ENCODE data around the gene GBE1. TPM values are rescaled to one million over a fixed set of nuclear protein-coding genes. Genes with fewer than 3 reads are reported as not detected.

The GBE1 gene
- polyA plus RNA-seq, 1 experiment: 60.1 TPM

GRCh38 chr3:81530180-81530939 lies 231.1 kb downstream of the GBE1 start:
- H3K27me3 ChIP-seq (ENCODE audit: control insufficient read depth, insufficient read depth, low read length): no peaks in the 10 kb centered on the region
- H3K4me3 ChIP-seq (ENCODE audit: low read depth, low read length): no peak overlapping the region
- DNase-seq (ENCODE audit: low read depth, low spot score): no peak
- H3K9me3 ChIP-seq (ENCODE audit: control insufficient read depth, insufficient read depth, low read length): no peaks in the 10 kb centered on the region
- ChIA-PET CTCF (no interaction called here), POLR2A (no interaction called here)
- TF ChIP-seq CTCF (IDR thresholded peaks at IDR 0.05; ENCODE audit: low read depth, low read length): no peak
- H3K27ac ChIP-seq (ENCODE audit: low read depth, low read length): no peak overlapping the region

- H3K4me3 ChIP-seq (ENCODE audit: low read depth, low read length): no peak overlapping the region
- ChIA-PET CTCF (no interaction called here), POLR2A (no interaction called here)
- H3K9me3 ChIP-seq (ENCODE audit: control insufficient read depth, insufficient read depth, low read length): no peaks in the 10 kb centered on the region
- H3K27ac ChIP-seq (ENCODE audit: low read depth, low read length): no peak overlapping the region
- no peaks in the 10 kb centered on the region for H3K27me3 ChIP-seq (ENCODE audit: control insufficient read depth, insufficient read depth, low read length)
- no peak for TF ChIP-seq CTCF (IDR thresholded peaks at IDR 0.05; ENCODE audit: low read depth, low read length)
- DNase-seq (ENCODE audit: low read depth, low spot score): no peak
Observed at GRCh38 chr3:81521855-81522254, 239.6 kb downstream of the GBE1 start.

- no peak overlapping the region for H3K27ac ChIP-seq (ENCODE audit: low read depth, low read length)
- H3K27me3 ChIP-seq (ENCODE audit: control insufficient read depth, insufficient read depth, low read length): no peaks in the 10 kb centered on the region
- TF ChIP-seq CTCF (IDR thresholded peaks at IDR 0.05; ENCODE audit: low read depth, low read length): no peak
- CTCF ChIA-PET: no interaction called here
- no peak for DNase-seq (ENCODE audit: low read depth, low spot score)
- H3K4me3 ChIP-seq (ENCODE audit: low read depth, low read length): no peak overlapping the region
- POLR2A ChIA-PET: no interaction called here
- no peaks in the 10 kb centered on the region for H3K9me3 ChIP-seq (ENCODE audit: control insufficient read depth, insufficient read depth, low read length)
Observed at GRCh38 chr3:81518945-81519344, 242.5 kb downstream of the GBE1 start.

- Histone ChIP-seq H3K9me3 (ENCODE audit: control insufficient read depth, insufficient read depth, low read length) (no peaks in the 10 kb centered on the region), H3K4me3 (ENCODE audit: low read depth, low read length) (no peak overlapping the region), H3K27ac (ENCODE audit: low read depth, low read length) (no peak overlapping the region), H3K27me3 (ENCODE audit: control insufficient read depth, insufficient read depth, low read length) (no peaks in the 10 kb centered on the region)
- no peak for DNase-seq (ENCODE audit: low read depth, low spot score)
- ChIA-PET CTCF (interaction anchor here (8.2 kb wide), 1 partner anchor 26 kb away, joined by 47 read pairs; no protein-coding TSS in a partner anchor), POLR2A (no interaction called here)
- no peak for TF ChIP-seq CTCF (IDR thresholded peaks at IDR 0.05; ENCODE audit: low read depth, low read length)
Observed at GRCh38 chr3:81516042-81516441, 245.4 kb downstream of the GBE1 start.

GRCh38 chr3:81513591-81513990 lies 247.9 kb downstream of the GBE1 start:
- no peak overlapping the region for H3K4me3 ChIP-seq (ENCODE audit: low read depth, low read length)
- no peak for DNase-seq (ENCODE audit: low read depth, low spot score)
- H3K27ac ChIP-seq (ENCODE audit: low read depth, low read length): no peak overlapping the region
- POLR2A ChIA-PET: no interaction called here
- H3K9me3 ChIP-seq (ENCODE audit: control insufficient read depth, insufficient read depth, low read length): no peaks in the 10 kb centered on the region
- CTCF ChIA-PET: interaction anchor here (8.2 kb wide), 1 partner anchor 23 kb away, joined by 47 read pairs; no protein-coding TSS in a partner anchor
- no peak for TF ChIP-seq CTCF (IDR thresholded peaks at IDR 0.05; ENCODE audit: low read depth, low read length)
- no peaks in the 10 kb centered on the region for H3K27me3 ChIP-seq (ENCODE audit: control insufficient read depth, insufficient read depth, low read length)
